SU-DHL-6 (cell line): ENCODE measurements around the gene IL17B.

Source experiments
- H2AFZ ChIP-seq: fragments of 200-600 bp; sonication (generic); 2 replicates; pipeline ENCODE4 v1.6.1; 2014; ENCODE audit warnings: low read depth, mild to moderate bottlenecking, moderate library complexity, mixed read lengths, antibody characterized with exemption, low read length; ENCODE audit not compliant: severe bottlenecking
- H3F3A ChIP-seq: fragments of 200-600 bp; shearing (Covaris generic); 2 replicates; pipeline ENCODE4 v1.6.0; 2016; ENCODE audit warnings: antibody characterized with exemption, mild to moderate bottlenecking; ENCODE audit not compliant: insufficient read depth
- H3K27ac ChIP-seq: fragments of 200-600 bp; sonication (generic); 2 replicates; pipeline ENCODE4 v1.5.1; 2016; ENCODE audit warnings: low read depth, mild to moderate bottlenecking, low read length, moderate library complexity, mixed read lengths
- H3K27me3 ChIP-seq: fragments of 200-600 bp; sonication (generic), shearing (Covaris generic); 2 replicates; pipeline ENCODE4 v1.6.0; 2014; ENCODE audit warnings: mild to moderate bottlenecking, low read length
- H3K36me3 ChIP-seq: fragments of 200-600 bp; sonication (generic); 2 replicates; pipeline ENCODE4 v1.6.1; 2014; ENCODE audit warnings: mild to moderate bottlenecking, low read length, mixed read lengths
- H3K4me2 ChIP-seq: fragments of 300-600, 200-600 bp; shearing (Covaris generic), sonication (generic); 2 replicates; pipeline ENCODE4 v1.6.0; 2014; ENCODE audit warnings: low read length, low read depth, mild to moderate bottlenecking; ENCODE audit not compliant: poor library complexity, severe bottlenecking
- H3K4me3 ChIP-seq: fragments of 200-600 bp; sonication (generic); 2 replicates; pipeline ENCODE4 v1.5.1; 2014; ENCODE audit warnings: antibody characterized with exemption, low read length, mild to moderate bottlenecking, mixed read lengths; ENCODE audit not compliant: insufficient read depth, poor library complexity, severe bottlenecking
- H3K79me2 ChIP-seq: fragments of 200-600 bp; sonication (generic); 2 replicates; pipeline ENCODE4 v1.6.1; 2014; ENCODE audit warnings: mild to moderate bottlenecking, low read length, moderate library complexity; ENCODE audit not compliant: insufficient read depth
- H3K9ac ChIP-seq: fragments of 200-600 bp; sonication (generic); 2 replicates; pipeline ENCODE4 v1.7.0; 2014; ENCODE audit warnings: mild to moderate bottlenecking, low read length
- H3K9me2 ChIP-seq: fragments of 200-600 bp; sonication (generic); replicated peaks from 2 replicates; pipeline ENCODE4 v1.6.1; 2014; ENCODE audit warnings: low read length; ENCODE audit not compliant: insufficient read depth
- H3K9me3 ChIP-seq: fragments of 200-600 bp; sonication (generic); 2 replicates; pipeline ENCODE4 v1.6.1; 2014; ENCODE audit warnings: low read length, mixed read lengths; ENCODE audit not compliant: insufficient read depth
- H4K20me1 ChIP-seq: fragments of 200-600 bp; sonication (generic); 2 replicates; pipeline ENCODE4 v1.6.1; 2014; ENCODE audit warnings: low read depth, mild to moderate bottlenecking, antibody characterized with exemption, low read length, moderate library complexity, mixed read lengths
- CTCF ChIP-seq: fragments of 200-600 bp; sonication (generic); IDR thresholded peaks from one replicate; pipeline ENCODE4 v1.5.1; 2017; ENCODE audit warnings: antibody characterized with exemption, mild to moderate bottlenecking, low read length, moderate library complexity; ENCODE audit not compliant: insufficient read depth, poor library complexity, severe bottlenecking
- EZH2phosphoT487 ChIP-seq: fragments of 200-600 bp; sonication (generic), shearing (Covaris generic); conservative IDR thresholded peaks from 2 replicates; pipeline ENCODE4 v1.6.1; 2018; ENCODE audit warnings: mild to moderate bottlenecking, antibody characterized with exemption, low read length, moderate library complexity, mixed read lengths

IL17B gene

DNA sequence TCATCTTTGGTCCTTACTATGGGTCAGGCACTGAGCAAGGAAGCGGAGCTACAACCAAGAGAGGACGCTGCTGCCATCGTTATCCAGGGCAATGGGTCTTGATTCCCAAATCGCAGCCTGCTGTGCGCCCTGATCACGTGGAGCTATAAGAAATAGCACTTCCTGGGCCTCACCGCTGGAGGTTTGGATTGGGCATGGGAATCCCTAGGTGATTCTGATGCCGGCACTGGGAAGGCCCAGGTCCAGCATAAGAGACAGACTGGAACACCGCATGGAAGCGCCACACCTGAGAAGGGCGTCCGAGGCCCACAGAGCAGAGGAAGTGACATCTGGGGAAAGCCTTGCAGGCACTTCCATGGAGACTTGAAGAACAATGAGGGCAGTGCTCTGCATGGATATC is 3.0 kb downstream of the IL17B start:
- Histone ChIP-seq H3F3A (no peaks in the 10 kb centered on the region), H3K27me3 (no peaks in the 10 kb centered on the region), H3K79me2 (no peaks in the 10 kb centered on the region), H2AFZ (no peak overlapping the region), H3K36me3 (no peaks in the 10 kb centered on the region), H3K9me3 (no peaks in the 10 kb centered on the region), H3K4me2 (no peak overlapping the region), H3K27ac (no peak overlapping the region), H3K9ac (no peak overlapping the region), H3K4me3 (no peak overlapping the region), H4K20me1 (no peaks in the 10 kb centered on the region), H3K9me2 (no peaks in the 10 kb centered on the region)
- TF ChIP-seq CTCF, result no peak
- TF ChIP-seq EZH2phosphoT487, result no peak

DNA sequence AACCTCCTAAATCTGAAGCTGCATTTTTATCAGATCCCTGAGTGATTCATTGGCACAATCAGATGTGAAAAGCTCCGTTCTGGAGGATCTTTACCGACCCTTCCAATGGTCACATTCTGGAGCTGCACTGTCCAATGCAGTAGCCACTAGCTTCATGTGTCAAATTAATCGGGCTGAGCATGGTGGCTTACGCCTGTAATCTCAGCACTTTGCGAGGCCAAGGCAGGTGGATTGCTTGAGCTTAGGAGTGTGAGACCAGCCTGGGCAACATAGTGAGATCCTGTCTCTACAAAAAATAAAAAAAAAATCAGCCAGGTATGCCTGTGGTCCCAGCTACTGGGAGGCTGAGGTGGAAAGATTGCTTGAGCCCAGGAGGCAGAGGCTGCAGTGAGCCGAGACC is 3.7 kb downstream of the IL17B start:
- Histone ChIP-seq H3K36me3 (no peaks in the 10 kb centered on the region), H3K79me2 (no peaks in the 10 kb centered on the region), H3F3A (no peaks in the 10 kb centered on the region), H3K27ac (no peak overlapping the region), H3K4me2 (no peak overlapping the region), H3K9ac (no peak overlapping the region), H4K20me1 (no peaks in the 10 kb centered on the region), H3K9me3 (no peaks in the 10 kb centered on the region), H2AFZ (no peak overlapping the region), H3K9me2 (no peaks in the 10 kb centered on the region), H3K4me3 (no peak overlapping the region), H3K27me3 (no peaks in the 10 kb centered on the region)
- no peak for TF ChIP-seq EZH2phosphoT487
- no peak for TF ChIP-seq CTCF

GRCh38 chr5:149374801-149375200 is 4.3 kb downstream of the IL17B start:
- no peak overlapping the region for H3K9ac ChIP-seq
- H3K36me3 ChIP-seq, result no peaks in the 10 kb centered on the region
- H3K27ac ChIP-seq, result no peak overlapping the region
- H3K4me2 ChIP-seq, result no peak overlapping the region
- H3K27me3 ChIP-seq, result no peaks in the 10 kb centered on the region
- no peak for TF ChIP-seq EZH2phosphoT487
- no peak for TF ChIP-seq CTCF
- no peak overlapping the region for H3K4me3 ChIP-seq
- H4K20me1 ChIP-seq, result no peaks in the 10 kb centered on the region
- H2AFZ ChIP-seq, result no peak overlapping the region
- no peaks in the 10 kb centered on the region for H3K9me2 ChIP-seq
- H3K79me2 ChIP-seq, result no peaks in the 10 kb centered on the region
- H3F3A ChIP-seq, result no peaks in the 10 kb centered on the region
- no peaks in the 10 kb centered on the region for H3K9me3 ChIP-seq

GRCh38 chr5:149374303-149374702 is 4.8 kb downstream of the IL17B start:
- Histone ChIP-seq H3K27ac (no peak overlapping the region), H3K36me3 (no peaks in the 10 kb centered on the region), H3F3A (no peaks in the 10 kb centered on the region), H3K27me3 (no peaks in the 10 kb centered on the region), H4K20me1 (no peaks in the 10 kb centered on the region), H3K9me2 (no peaks in the 10 kb centered on the region), H3K9me3 (no peaks in the 10 kb centered on the region), H3K4me3 (no peak overlapping the region), H3K4me2 (no peak overlapping the region), H2AFZ (no peak overlapping the region), H3K79me2 (no peaks in the 10 kb centered on the region), H3K9ac (no peak overlapping the region)
- TF ChIP-seq CTCF (no peak), EZH2phosphoT487 (no peak)
